Heart left ventricle (tissue), 16 donors: ENCODE data around the gene PISD. TPM values are rescaled to one million over a fixed set of nuclear protein-coding genes. Genes with fewer than 3 reads are reported as not detected.

Source experiments
- ATAC-seq, 4 donors: fragments of 200-7000 bp; cut with Tn5 transposase; one replicate each; pipeline ENCODE4 v1.9.1; 2020 to 2022; ENCODE audit warnings: moderate library complexity in 4 of 4, mild to moderate bottlenecking in 3 of 4, moderate number of reproducible peaks in 1 of 4
- DNase-seq, 5 donors: peaks; one replicate each; pipeline ENCODE4 v3.0.0-alpha.2; 2020
- H3K27ac ChIP-seq, 12 donors: fragments of 200-600 bp; sonication (generic) in 4 of 12; one replicate each; pipeline versions ENCODE4 v1.5.0 to v1.8.0; 2016 to 2022; ENCODE audit warnings: mild to moderate bottlenecking in 2 of 12
- H3K27me3 ChIP-seq, 9 donors: fragments of 200-600 bp; sonication (generic) in 2 of 9; one replicate each; pipeline versions ENCODE4 v1.5.1 to v1.8.0; 2016 to 2022; ENCODE audit warnings: mild to moderate bottlenecking in 3 of 9
- H3K36me3 ChIP-seq, 9 donors: fragments of 200-600 bp; sonication (generic) in 2 of 9; one replicate each; pipeline versions ENCODE4 v1.5.0 to v1.8.0; 2018 to 2022; ENCODE audit warnings: mild to moderate bottlenecking in 2 of 9
- H3K4me1 ChIP-seq, 12 donors: fragments of 200-600 bp; sonication (generic) in 4 of 12; one replicate each; pipeline versions ENCODE4 v1.5.0 to v1.8.0; 2016 to 2022; ENCODE audit warnings: mild to moderate bottlenecking in 3 of 12
- H3K4me3 ChIP-seq, 12 donors: fragments of 200-600 bp; sonication (generic) in 4 of 12; one replicate each; pipeline versions ENCODE4 v1.5.0 to v1.8.0; 2017 to 2022; ENCODE audit warnings: mild to moderate bottlenecking in 9 of 12, moderate library complexity in 4 of 12
- H3K9me3 ChIP-seq, 12 donors: fragments of 200-600 bp; sonication (generic) in 4 of 12; one replicate each; pipeline versions ENCODE4 v1.5.0 to v1.8.0; 2016 to 2022; ENCODE audit warnings: mild to moderate bottlenecking in 1 of 12
- POLR2A ChIP-seq, 2 donors: fragments of 450-650 bp; IDR thresholded peaks; one replicate each; pipeline ENCODE4 v1.6.1; 2017; ENCODE audit warnings: antibody characterized with exemption in 2 of 2, mild to moderate bottlenecking in 2 of 2, moderate library complexity in 2 of 2
- WGBS, 4 donors: extraction: QIAGEN DNeasy Blood & Tissue Kit in 2 of 4; methylation state at CpG; one replicate each; pipeline versions ENCODE4 v1.1.5 to v1.1.7; 2013 to 2018; 5-methylcytosine and 5-hydroxymethylcytosine counted together
- intact Hi-C, 10 donors: fragments of 100-400 bp; cut with DNase I; formaldehyde crosslinking; loops; one replicate each; pipeline versions ENCODE4 v1.11.1 to v1.14.2; 2022
- polyA plus RNA-seq, 2 donors: library from polyadenylated mRNA; stranded (reverse); fragments of 200-250 nt; gene quantifications; one replicate each; pipeline ENCODE4 v1.2.3, GENCODE V29; 2013
- total RNA-seq, 9 donors: library from RNA; depleted of rRNA in 2 of 9; stranded (reverse); fragments of >200 nt in 2 of 9; fragmentation: NEBNext Ultra II Directional in 3 of 9; extraction: Animal tissue kit (Norgen Biotek cat#: 25700) in 3 of 9; gene quantifications; one replicate each; pipeline versions ENCODE4 v1.1.0 to v1.2.4, GENCODE V29; 2016 to 2023
- TF ChIP-seq, protein P1 (sequence below), 12 donors: fragments of 200-600 bp; sonication (generic) in 4 of 12; IDR thresholded peaks; one replicate each; pipeline versions ENCODE4 v1.5.0 to v1.8.0; 2018 to 2022; ENCODE audit warnings: antibody characterized with exemption in 12 of 12, mild to moderate bottlenecking in 5 of 12
- donor health status: ischemic (EF 13 %, LVEDD 7.1; RV severe dilation, severe dysfunction).
- donor health status: healthy with polysubstance abuse.
- donor health status: DM: no; HTN: yes; CAD: no.
- donor health status: DM: no; HTN: no; CAD: no.
- donor health status: ischemic (EF 25% LVEDD 6.9; RV normal size, moderate dysfunction).
- donor health status: ischemic (EF 25% LVEDD 5.7; RV mildly dilated, moderate dysfunction).
- donor health status: healthy.
- donor health status: DM: yes; HTN: yes; CAD: no.
- donor health status: ischemic (EF 35%, LVEDD 5.7; RV mildly dilated, moderate dysfunction).
- donor health status: nonischemic (EF 11% LVEDD 7.7; RV severe dilation, severe dysfunction).
- donor health status: DM: yes; HTN: yes; CAD: no.
- donor health status: PGD.
- donor health status: ischemic (EF 29% LVEDD 5.4; RV normal size, mild dysfunction).
- donor health status: nonischemic (EF 23%, LVEDD 6.1; RV moderate dilation, normal function).

Gene PISD
- total and polyA plus RNA-seq, 11 donors, result 12.3 to 38.1 (median 17.0) TPM

DNA sequence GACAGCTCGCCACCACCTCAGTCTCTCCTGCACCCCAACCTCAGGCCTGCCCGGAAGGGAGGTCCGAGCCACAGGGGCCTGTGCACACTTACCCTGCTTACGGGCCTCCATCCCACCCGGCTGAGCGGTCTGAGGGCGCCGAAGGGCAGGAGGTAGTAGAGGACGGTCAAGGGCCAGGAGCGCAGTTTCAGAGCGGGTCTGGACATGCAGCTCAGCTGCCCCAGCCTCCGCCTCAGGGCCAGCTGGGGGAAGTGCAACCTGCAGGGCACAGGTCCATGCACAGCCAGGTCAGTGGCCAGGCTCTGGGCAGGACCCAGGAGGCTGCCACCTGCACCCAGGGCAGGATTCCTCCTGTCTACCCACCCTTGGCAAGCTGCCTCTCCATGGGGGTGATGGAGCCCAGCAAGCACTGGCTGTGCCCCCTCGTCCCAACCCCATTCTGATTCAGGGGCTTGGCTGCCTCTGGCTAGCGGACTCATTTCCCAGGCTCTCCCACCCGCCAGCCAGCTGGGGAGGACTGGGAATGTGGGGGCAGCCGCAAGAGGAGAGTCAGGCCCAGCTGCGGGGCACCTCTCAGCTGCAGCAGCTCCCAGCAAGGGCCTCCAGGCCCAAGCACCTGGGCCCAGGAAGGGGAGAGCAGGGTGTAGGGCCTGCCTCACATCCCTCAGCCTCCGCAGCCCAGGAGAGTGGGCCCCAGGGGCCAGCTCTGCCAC lies 38.3 kb downstream of the PISD start:
- H3K36me3 ChIP-seq, result peaks cover 0 to 61% (median 29%) of the 10 kb centered on the region in 9 donors
- peaks cover 0 to 39% (median 25%) of the 10 kb centered on the region in 12 donors for H3K4me1 ChIP-seq
- no peak overlapping the region for H3K4me3 ChIP-seq
- no peak for ATAC-seq
- WGBS, 4 donors, result 93 to 97% (median 96%) methylated on average over 12 to 18 of the region's 18 CpGs
- H3K27me3 ChIP-seq, result no peaks in the 10 kb centered on the region
- H3K9me3 ChIP-seq, result no peaks in the 10 kb centered on the region
- H3K27ac ChIP-seq, result peak overlapping the region in 1 of 12 donors; percentile 11
- intact Hi-C loops, result no loop called here
- TF ChIP-seq, protein P1, sequence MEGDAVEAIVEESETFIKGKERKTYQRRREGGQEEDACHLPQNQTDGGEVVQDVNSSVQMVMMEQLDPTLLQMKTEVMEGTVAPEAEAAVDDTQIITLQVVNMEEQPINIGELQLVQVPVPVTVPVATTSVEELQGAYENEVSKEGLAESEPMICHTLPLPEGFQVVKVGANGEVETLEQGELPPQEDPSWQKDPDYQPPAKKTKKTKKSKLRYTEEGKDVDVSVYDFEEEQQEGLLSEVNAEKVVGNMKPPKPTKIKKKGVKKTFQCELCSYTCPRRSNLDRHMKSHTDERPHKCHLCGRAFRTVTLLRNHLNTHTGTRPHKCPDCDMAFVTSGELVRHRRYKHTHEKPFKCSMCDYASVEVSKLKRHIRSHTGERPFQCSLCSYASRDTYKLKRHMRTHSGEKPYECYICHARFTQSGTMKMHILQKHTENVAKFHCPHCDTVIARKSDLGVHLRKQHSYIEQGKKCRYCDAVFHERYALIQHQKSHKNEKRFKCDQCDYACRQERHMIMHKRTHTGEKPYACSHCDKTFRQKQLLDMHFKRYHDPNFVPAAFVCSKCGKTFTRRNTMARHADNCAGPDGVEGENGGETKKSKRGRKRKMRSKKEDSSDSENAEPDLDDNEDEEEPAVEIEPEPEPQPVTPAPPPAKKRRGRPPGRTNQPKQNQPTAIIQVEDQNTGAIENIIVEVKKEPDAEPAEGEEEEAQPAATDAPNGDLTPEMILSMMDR (IDR thresholded peaks at IDR 0.05), result no peak
- no peak for TF ChIP-seq POLR2A (IDR thresholded peaks at IDR 0.05)
- peak in 1 of 5 donors; percentile 51 for DNase-seq

DNA sequence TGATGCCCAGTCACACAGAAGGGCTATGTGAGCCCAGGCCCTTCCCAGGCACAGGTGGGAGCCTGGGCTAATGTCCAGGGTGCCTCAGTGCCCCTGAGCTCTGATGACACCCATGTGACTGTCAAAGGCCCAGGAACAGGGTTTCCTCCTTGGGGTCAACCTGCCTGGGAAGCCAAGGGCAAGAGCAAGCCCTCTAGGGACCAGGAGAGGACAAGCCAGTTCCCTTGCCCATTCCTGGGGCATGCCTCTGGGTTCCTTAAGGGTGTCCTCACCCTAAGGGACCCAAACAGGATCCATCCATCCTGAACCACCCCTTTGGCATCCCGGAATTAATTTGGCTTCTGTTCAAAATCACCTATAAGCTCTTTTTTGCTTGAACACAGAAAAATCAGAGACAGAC lies 39.0 kb downstream of the PISD start:
- Histone ChIP-seq H3K27ac (no peak overlapping the region), H3K9me3 (no peaks in the 10 kb centered on the region), H3K4me1 (peaks cover 0 to 33% (median 23%) of the 10 kb centered on the region in 12 donors), H3K4me3 (no peak overlapping the region), H3K36me3 (peaks cover 0 to 69% (median 33%) of the 10 kb centered on the region in 9 donors), H3K27me3 (no peaks in the 10 kb centered on the region)
- 83 to 100% (median 88%) methylated on average over 1 of the region's 1 CpG for WGBS, 4 donors
- ATAC-seq (no peak), DNase-seq (peak in 1 of 5 donors; percentile 23)
- intact Hi-C loops, result no loop called here
- TF ChIP-seq, protein P1 (IDR thresholded peaks at IDR 0.05), result no peak
- no peak for TF ChIP-seq POLR2A (IDR thresholded peaks at IDR 0.05)

DNA sequence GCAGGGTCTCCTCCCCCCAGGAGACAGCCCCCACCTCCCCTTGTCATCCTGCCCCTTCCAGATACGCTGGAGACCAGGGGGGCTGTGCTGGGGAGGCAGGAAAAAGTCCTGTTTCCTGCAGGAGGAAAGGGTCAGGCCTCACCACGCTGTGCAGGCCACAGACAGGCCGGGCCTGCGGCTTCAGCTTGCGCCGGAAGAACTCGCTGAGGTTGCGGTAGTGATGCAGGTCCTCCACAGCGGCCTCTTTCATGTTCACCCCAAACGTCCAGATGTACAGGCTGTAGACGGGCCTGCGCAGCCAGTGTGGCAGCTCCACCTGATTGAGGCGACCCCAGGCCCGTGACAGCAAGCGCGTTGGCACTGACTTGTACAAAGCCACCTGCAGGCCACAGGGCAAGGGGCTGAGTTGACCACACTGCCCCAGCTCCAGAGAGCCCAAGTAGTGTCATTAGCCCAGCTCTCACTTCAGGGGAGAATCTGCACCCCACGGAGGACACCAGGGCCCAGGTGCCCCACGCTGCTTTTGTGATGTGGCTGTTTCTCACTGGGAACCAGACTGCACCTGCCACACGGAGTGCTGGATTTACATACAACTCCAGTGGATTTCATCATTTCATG lies 40.4 kb downstream of the PISD start:
- H3K27me3 ChIP-seq, result no peaks in the 10 kb centered on the region
- H3K4me1 ChIP-seq, result peaks cover 0 to 23% (median 14%) of the 10 kb centered on the region in 12 donors
- ATAC-seq (no peak), DNase-seq (peak in 1 of 5 donors; percentile 56)
- H3K9me3 ChIP-seq, result no peaks in the 10 kb centered on the region
- WGBS, 4 donors, result 81 to 91% (median 85%) methylated on average over 9 to 19 of the region's 19 CpGs
- peaks cover 0 to 82% (median 46%) of the 10 kb centered on the region in 9 donors for H3K36me3 ChIP-seq
- intact Hi-C loops, result no loop called here
- TF ChIP-seq, protein P1 (IDR thresholded peaks at IDR 0.05), result no peak
- TF ChIP-seq POLR2A (IDR thresholded peaks at IDR 0.05), result no peak
- H3K4me3 ChIP-seq, result no peak overlapping the region
- no peak overlapping the region for H3K27ac ChIP-seq

DNA sequence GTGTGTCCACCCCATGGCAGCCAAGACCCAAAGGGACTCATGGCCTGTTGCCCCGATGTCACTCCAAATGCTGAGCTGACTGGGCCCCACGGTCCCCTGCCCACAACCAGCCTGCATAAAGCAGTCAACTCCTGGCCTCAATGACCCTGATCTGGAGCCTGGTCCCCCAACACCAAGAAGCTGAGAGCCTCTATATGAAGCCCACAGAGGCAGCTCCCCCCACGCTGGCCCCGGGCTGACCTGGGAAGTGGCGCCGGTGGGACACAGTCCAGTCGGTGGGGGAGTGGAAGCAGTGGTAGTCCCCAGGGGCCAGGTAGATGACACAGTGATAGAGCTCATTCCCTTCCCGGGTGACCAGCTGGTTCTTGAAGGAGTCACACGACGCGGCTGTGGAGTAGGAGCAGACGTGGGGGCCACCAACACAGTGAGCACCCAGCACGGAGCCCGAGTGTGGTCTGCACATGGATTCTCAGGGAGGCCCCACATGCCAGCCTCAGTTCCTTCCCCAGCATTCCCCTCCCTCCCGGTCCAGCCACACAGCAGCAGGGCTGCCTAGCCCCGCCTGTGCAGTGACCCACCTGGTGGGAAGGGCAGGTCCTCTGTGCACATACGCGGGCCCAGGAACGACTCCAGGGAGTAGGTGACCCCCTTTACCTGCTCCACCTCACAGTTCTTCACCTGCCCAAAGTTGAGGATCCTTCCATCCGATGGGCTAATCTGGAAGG lies 41.1 kb downstream of the PISD start:
- Histone ChIP-seq H3K27me3 (no peaks in the 10 kb centered on the region), H3K4me1 (peaks cover 0 to 23% (median 10%) of the 10 kb centered on the region in 12 donors), H3K9me3 (no peaks in the 10 kb centered on the region), H3K27ac (no peak overlapping the region), H3K4me3 (no peak overlapping the region), H3K36me3 (peaks cover 0 to 83% (median 48%) of the 10 kb centered on the region in 9 donors)
- WGBS, 4 donors, result 83 to 87% (median 85%) methylated on average over 17 to 20 of the region's 20 CpGs
- no peak for ATAC-seq
- no peak for TF ChIP-seq POLR2A (IDR thresholded peaks at IDR 0.05)
- TF ChIP-seq, protein P1 (IDR thresholded peaks at IDR 0.05), result no peak
- intact Hi-C loops, result no loop called here
- DNase-seq, result no peak
